ENCODE results near the gene STK32A.
A peak's percentile ranks its signal among the peaks of the same experiment; 100 is the strongest.

Gene STK32A

DNA sequence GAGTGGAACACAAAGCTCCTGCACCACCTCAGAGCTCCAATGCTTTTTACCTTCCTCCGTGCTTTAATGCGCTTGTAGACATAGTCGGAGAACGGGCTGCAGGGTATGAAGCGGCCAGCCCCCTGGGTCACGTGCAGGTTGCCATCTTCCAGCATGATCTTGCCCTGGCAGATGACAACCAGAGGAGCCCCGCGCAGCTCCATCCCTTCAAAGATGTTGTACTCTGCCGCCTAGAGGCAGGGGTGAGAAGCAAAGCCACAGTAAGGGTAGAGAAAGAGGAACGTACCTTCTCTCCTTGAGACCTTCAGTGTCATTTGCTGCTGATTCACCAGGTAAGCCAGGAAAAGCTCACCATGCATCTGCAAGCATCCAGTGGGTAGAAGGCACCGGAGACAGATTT lies 162.8 kb downstream of the STK32A start:
- no peak for FAIRE-seq

DNA sequence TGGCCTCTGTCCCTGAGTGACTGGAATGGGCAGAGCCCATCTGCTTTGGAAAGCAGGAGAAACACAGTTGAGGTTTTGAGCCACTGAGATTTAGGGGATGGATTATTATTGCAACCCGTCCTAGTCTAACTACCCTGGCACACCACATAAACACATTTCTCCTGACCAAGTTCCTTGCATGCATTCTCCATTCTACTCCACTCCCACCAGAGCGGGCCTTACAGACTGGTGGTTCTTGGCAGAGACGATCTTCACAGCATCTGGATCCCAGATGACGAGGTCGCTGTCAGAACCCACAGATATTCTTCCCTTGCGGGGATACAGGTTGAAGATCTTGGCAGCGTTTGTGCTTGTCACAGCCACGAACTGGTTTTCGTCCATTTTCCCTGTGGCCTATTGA lies 164.0 kb downstream of the STK32A start:
- DNase-seq (ENCODE audit: insufficient read length) (no peak), FAIRE-seq (no peak)
- no peak for TF ChIP-seq POLR2AphosphoS5 (IDR thresholded peaks at IDR 0.05; ENCODE audit: low read depth, low read length)
- TF ChIP-seq TAF1 (IDR thresholded peaks at IDR 0.05; ENCODE audit: borderline replicate concordance, low read depth, low read length): no peak
- TF ChIP-seq POLR2A (IDR thresholded peaks at IDR 0.05; ENCODE audit: low read depth, low read length): no peak

More for the DNA sequence above, 162.8 kb downstream of the STK32A start:
- no peak for DNase-seq (ENCODE audit: insufficient read length)
- no peak for TF ChIP-seq POLR2AphosphoS5 (IDR thresholded peaks at IDR 0.05; ENCODE audit: low read depth, low read length)
- TF ChIP-seq TAF1 (IDR thresholded peaks at IDR 0.05; ENCODE audit: borderline replicate concordance, low read depth, low read length): no peak
- no peak for TF ChIP-seq POLR2A (IDR thresholded peaks at IDR 0.05; ENCODE audit: low read depth, low read length)

DNA sequence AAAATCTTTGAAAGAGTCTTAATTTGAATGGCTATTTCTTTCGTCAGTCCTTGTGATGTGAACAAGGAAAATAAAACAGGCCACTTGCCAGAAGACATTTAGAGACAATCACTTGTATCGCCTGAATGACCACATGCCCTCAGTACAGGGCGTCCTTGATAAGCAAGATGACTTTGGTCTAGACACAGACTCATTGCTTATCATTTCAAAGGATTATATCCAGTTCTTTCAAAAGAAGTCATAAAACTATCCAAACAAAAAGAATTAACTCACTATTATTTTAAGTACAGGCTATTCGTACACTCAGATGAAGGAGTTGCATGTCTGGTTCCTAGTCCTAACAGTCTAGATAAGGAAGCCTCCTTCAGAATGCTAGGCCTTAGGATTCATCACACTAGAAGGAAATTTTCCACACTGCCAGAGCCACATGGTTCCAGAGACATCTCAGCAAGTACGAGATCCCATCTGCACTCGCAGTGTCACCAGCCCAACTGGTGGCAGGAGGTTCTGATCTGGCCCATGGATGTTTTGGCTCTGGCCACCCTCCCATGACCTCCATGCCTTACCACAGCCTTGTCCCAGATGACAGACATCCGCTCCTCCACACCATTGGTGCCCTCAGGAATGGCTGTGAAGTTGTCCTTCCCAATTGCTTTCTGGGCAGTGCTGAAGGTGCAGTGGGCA lies 165.4 kb downstream of the STK32A start:
- DNase-seq (ENCODE audit: insufficient read length): no peak
- TF ChIP-seq TAF1 (IDR thresholded peaks at IDR 0.05; ENCODE audit: borderline replicate concordance, low read depth, low read length) (no peak), POLR2AphosphoS5 (IDR thresholded peaks at IDR 0.05; ENCODE audit: low read depth, low read length) (no peak), POLR2A (IDR thresholded peaks at IDR 0.05; ENCODE audit: low read depth, low read length) (no peak)
- no peak for FAIRE-seq

DNA sequence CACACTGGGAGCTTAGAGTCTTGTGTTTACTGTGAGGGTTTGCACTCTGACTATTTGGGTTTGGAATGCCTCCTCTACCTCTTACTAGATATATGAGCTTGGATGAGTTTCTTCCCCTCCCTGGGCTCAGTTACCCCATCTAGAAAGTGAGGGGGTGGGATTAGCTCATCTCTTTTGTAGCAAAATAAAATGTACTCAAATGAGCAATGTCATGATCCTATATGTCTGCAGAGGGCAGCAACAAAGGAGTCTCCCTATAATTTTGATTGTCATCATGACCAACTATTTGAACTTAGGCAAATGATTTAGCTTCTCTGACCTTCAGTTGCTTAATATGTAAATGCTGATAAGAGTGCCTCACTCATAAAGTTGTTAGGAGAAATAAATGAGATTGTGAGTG lies 166.1 kb downstream of the STK32A start:
- DNase-seq (ENCODE audit: insufficient read length): no peak
- TF ChIP-seq POLR2AphosphoS5 (IDR thresholded peaks at IDR 0.05; ENCODE audit: low read depth, low read length): no peak
- no peak for TF ChIP-seq POLR2A (IDR thresholded peaks at IDR 0.05; ENCODE audit: low read depth, low read length)
- no peak for TF ChIP-seq TAF1 (IDR thresholded peaks at IDR 0.05; ENCODE audit: borderline replicate concordance, low read depth, low read length)
- FAIRE-seq: no peak

DNA sequence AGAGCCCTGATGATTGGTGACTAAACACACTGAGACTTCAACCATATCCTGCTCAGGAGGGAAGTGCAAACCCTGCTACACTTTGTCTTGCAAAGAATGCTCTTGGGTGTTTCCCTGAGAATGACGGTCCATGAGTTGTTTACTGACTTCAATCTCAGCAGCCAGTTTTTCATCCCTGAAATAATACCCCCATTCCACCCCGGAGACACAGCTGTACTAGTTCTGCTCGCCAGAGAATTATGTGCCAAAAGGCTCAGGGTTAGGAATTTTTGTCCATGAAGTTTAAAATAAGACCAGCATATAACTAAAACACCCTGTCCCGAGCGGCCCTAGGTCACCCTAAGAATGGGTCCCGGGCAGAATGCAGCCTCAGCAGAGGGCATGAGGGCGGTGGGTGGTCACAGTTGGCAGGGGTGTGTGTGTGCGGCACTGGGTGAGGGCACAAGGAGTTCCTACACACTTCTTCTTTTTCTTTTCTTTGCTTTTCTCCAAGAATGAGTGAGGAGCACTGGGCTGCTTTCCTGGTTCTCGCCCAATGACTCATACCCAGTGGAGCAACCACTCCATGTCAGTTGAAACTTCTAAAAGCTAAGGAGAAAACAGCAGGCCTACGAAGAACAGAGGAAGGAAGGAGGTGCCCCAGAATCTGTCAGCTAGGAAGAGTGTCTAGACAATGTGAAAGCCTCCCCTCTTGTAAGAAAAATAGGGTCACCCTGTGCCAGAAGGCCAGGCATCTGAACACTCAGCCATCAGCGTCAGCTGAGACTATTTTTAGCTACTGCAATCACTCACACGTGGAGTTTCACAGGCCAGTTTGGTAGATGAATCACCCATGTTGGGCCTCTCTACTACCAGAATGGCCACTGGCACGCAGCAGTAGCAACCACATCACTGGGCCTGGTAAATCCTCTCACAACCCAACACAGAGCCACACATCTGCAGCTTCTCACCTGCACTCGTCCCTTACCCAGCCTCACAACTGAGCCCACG lies 169.1 kb downstream of the STK32A start:
- FAIRE-seq: peak; percentile 83

DNA sequence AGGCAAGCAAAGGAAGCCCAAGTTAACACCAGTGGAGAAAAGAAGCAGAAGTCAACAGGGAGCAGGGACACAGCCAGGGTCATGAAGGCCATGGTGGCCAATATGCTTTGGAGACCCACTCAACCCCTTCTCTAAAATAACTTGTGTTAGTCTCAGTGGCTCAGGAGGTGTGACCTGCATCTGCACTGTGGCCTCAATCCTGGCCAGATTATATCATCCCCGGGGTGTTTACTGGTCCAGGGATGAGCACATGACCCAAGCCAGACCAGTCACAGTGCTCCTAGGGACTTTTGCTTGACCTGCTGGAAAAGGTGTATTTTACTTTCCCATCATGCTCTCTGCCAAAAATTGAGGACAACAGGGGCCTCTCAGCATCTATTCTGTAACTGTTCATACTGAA lies 169.9 kb downstream of the STK32A start:
- no peak for FAIRE-seq
- no peak for DNase-seq (ENCODE audit: insufficient read length)
- TF ChIP-seq TAF1 (IDR thresholded peaks at IDR 0.05; ENCODE audit: borderline replicate concordance, low read depth, low read length): no peak
- no peak for TF ChIP-seq POLR2A (IDR thresholded peaks at IDR 0.05; ENCODE audit: low read depth, low read length)
- no peak for TF ChIP-seq POLR2AphosphoS5 (IDR thresholded peaks at IDR 0.05; ENCODE audit: low read depth, low read length)

More for the DNA sequence above, 169.1 kb downstream of the STK32A start:
- DNase-seq (ENCODE audit: insufficient read length): no peak
- TF ChIP-seq POLR2A (IDR thresholded peaks at IDR 0.05; ENCODE audit: low read depth, low read length) (no peak), POLR2AphosphoS5 (IDR thresholded peaks at IDR 0.05; ENCODE audit: low read depth, low read length) (no peak), TAF1 (IDR thresholded peaks at IDR 0.05; ENCODE audit: borderline replicate concordance, low read depth, low read length) (no peak)

DNA sequence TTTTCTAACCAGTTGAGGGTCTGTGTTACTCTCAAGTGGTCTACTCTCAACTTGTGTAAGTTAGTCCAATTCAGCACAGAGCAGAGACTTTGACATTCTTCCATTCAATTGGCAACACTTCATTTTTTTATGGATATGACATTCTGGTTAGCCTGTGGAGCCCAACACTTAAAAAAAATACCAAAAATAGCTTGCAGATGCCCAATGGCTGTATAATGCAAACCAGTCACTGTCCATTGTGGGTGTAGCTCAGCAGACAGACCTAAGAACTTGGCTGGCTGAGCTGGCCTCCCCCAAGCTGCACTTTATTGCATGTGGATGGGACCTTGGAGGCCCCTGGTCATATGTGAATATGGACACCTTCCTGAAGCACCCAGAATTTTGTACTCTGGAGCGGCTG lies 171.8 kb downstream of the STK32A start:
- no peak for TF ChIP-seq POLR2A (IDR thresholded peaks at IDR 0.05; ENCODE audit: low read depth, low read length)
- no peak for TF ChIP-seq TAF1 (IDR thresholded peaks at IDR 0.05; ENCODE audit: borderline replicate concordance, low read depth, low read length)
- no peak for TF ChIP-seq POLR2AphosphoS5 (IDR thresholded peaks at IDR 0.05; ENCODE audit: low read depth, low read length)
- FAIRE-seq: no peak

DNA sequence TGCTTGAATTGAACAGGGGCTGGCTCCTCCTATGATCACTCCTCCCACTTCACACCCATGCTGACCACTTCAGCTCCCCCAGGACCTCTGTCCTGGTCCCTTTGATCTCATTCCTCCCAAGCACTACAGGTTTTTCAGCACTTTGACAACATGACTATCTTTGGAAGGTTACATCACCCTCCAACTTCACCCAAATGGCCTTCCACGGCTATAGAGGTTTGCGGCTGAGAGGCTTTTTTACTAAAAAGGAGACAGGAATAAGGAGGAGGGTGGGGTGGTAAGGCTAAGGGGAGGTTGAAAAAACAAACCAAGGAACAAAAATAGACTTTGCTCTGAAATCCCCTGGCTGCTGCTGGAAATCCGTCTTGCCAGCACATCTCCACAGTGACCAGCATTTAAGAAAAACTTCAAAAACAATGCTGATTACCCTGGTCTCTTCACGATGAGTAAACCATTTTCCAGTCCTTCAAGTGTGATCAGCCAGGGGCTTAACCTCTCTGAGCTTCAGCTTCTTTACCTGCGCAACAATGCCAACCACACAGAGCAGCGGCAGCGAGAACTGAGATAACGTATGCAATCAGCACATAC lies 172.4 kb downstream of the STK32A start:
- FAIRE-seq (peak; percentile 51), DNase-seq (ENCODE audit: insufficient read length) (no peak)
- no peak for TF ChIP-seq POLR2AphosphoS5 (IDR thresholded peaks at IDR 0.05; ENCODE audit: low read depth, low read length)
- no peak for TF ChIP-seq TAF1 (IDR thresholded peaks at IDR 0.05; ENCODE audit: borderline replicate concordance, low read depth, low read length)
- TF ChIP-seq POLR2A (IDR thresholded peaks at IDR 0.05; ENCODE audit: low read depth, low read length): no peak

More for the DNA sequence above, 171.8 kb downstream of the STK32A start:
- DNase-seq (ENCODE audit: insufficient read length): no peak

DNA sequence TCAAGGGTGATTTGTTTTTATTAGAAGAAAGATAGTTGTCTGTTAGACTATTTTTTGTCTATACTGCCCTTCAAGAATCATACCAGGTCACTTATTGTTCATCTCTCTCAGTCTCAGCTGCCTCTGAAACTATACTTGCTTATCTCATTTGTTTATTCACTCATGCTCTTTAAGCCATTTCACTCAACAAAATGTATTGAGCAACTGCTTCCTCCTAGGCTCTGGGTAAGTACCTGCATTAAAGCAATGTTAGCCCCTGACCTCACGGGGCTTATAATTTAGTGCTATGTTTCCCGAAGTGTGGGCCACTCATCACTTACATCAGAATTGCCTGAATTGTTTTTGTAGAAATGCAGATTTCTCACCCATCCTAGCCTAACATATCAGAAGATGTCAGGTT lies 174.2 kb downstream of the STK32A start:
- peak; percentile 17 for FAIRE-seq
- TF ChIP-seq POLR2A (IDR thresholded peaks at IDR 0.05; ENCODE audit: low read depth, low read length) (no peak), POLR2AphosphoS5 (IDR thresholded peaks at IDR 0.05; ENCODE audit: low read depth, low read length) (no peak), TAF1 (IDR thresholded peaks at IDR 0.05; ENCODE audit: borderline replicate concordance, low read depth, low read length) (no peak)
- no peak for DNase-seq (ENCODE audit: insufficient read length)

DNA sequence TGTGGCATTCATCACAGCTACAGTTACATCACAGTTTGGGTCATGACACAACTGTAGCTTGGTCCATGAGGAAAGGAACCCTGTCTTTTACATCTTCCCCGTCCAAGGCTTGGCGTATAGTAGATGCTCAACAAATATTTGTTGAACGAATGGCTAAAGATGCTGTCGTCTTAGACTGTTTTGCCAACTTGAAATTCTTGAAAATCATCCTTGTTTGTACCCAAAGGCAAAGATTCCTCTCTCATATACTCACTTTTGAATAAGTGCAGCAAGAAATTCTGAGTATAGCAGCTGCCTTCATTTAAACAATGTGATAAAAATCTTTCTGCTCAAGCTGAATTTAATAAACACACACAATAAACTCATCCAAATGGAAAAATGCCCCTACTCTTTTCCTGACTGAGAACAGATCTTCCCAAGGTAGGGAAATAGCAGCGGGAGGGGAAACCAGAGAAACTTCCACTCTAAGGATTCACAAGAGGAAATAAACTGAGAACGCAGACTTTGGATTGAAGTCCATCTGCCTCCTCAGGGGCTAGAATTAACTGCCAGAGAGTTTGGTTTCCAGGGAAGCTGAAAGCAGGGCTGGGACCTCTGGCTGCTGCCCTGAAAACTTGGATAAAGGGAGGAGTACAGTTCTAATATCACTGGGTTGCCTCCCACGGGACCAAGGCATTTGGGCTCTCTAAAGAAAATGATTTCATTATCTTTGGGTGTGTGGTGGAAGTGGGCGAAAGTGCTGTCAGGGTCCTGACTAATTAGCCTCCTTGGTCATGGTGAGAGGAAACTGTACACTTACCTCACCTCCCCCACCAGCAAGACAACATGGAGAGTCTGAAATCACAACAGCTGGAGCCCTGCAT lies 175.9 kb downstream of the STK32A start:
- DNase-seq (ENCODE audit: insufficient read length): no peak
- FAIRE-seq: no peak
- no peak for TF ChIP-seq TAF1 (IDR thresholded peaks at IDR 0.05; ENCODE audit: borderline replicate concordance, low read depth, low read length)
- no peak for TF ChIP-seq POLR2AphosphoS5 (IDR thresholded peaks at IDR 0.05; ENCODE audit: low read depth, low read length)
- TF ChIP-seq POLR2A (IDR thresholded peaks at IDR 0.05; ENCODE audit: low read depth, low read length): no peak

Measured in GM12892 (cell line).